K562 (cell line): ENCODE measurements around the gene PYGB. TPM values are rescaled to one million over a fixed set of nuclear protein-coding genes. Genes with fewer than 3 reads are reported as not detected.

Experiments
- ATAC-seq: fragments of 200-7000 bp; cut with Tn5 transposase; 3 replicates; pipeline ENCODE4 v1.9.1; 2020; ENCODE audit warnings: moderate library complexity
- BruUV-seq: library from RNA; stranded (reverse); fragments of 400-500 nt; replicated peaks from 2 replicates; lab custom pipeline; 2021; lab: Mats Ljungman, UMichigan
- CTCF ChIA-PET: fragments of 300-600 bp; formaldehyde crosslinking; extraction: SDS; loops from one replicate; lab custom pipeline; 2021; ENCODE audit warnings: low intra/inter-chr PET ratio; lab: Yijun Ruan, JAX
- POLR2A ChIA-PET: fragments of 300-600, 350-650 bp; sonication (Branson Sonifier 250); formaldehyde crosslinking; extraction: SDS; loops from one replicate; lab custom pipeline; 2021; ENCODE audit warnings: antibody characterized with exemption, inconsistent platforms; lab: Yijun Ruan, JAX
- DNase-seq, 4 experiments: peaks; one replicate each; pipeline versions ENCODE4 v3.0.0 to v3.0.0-alpha.2; 2011 to 2018; ENCODE audit warnings: low spot score in 3 of 4, mixed read lengths in 3 of 4; ENCODE audit errors: extremely low read depth in 1 of 4
- FAIRE-seq: peaks from 2 replicates; lab custom pipeline; 2011; peaks lifted over from hg19 to GRCh38; lab: Jason Lieb, UNC
- H2AFZ ChIP-seq: 2 replicates; pipeline ENCODE4 v1.6.0; 2011; ENCODE audit warnings: low read depth, low read length, control low read depth, inconsistent platforms
- H3K27ac ChIP-seq: fragments of 200-600 bp; 3 replicates; pipeline ENCODE4 v1.8.0; 2011; ENCODE audit warnings: low read depth, mild to moderate bottlenecking, control low read depth, inconsistent platforms, low read length, moderate library complexity, mixed read lengths; ENCODE audit errors: extremely low read depth
- H3K27me3 ChIP-seq, 2 experiments: fragments of 300-600 bp in 1 of 2; 2 replicates in 1 of 2; 3 replicates in 1 of 2; pipeline versions ENCODE4 v1.6.0 to v1.8.0; 2011; ENCODE audit warnings: inconsistent platforms in 2 of 2, low read length in 2 of 2, mild to moderate bottlenecking in 1 of 2, mixed read lengths in 1 of 2, moderate library complexity in 1 of 2; ENCODE audit not compliant: control insufficient read depth in 2 of 2, insufficient read depth in 2 of 2
- H3K36me3 ChIP-seq: fragments of 300-600 bp; 3 replicates; pipeline ENCODE4 v1.8.0; 2011; ENCODE audit warnings: mild to moderate bottlenecking, low read length, inconsistent platforms; ENCODE audit not compliant: control insufficient read depth, insufficient read depth
- H3K4me1 ChIP-seq, 2 experiments: fragments of 200-600 bp in 1 of 2; replicated peaks in 1 of 2; 2 replicates in 1 of 2; 3 replicates in 1 of 2; pipeline versions ENCODE4 v1.5.1 to v1.8.0; 2011; ENCODE audit warnings: inconsistent platforms in 2 of 2, low read length in 2 of 2, mild to moderate bottlenecking in 1 of 2, mixed read lengths in 1 of 2, moderate library complexity in 1 of 2; ENCODE audit not compliant: control insufficient read depth in 2 of 2, insufficient read depth in 2 of 2
- H3K4me2 ChIP-seq: 2 replicates; pipeline ENCODE4 v1.6.1; 2011; ENCODE audit warnings: low read length, control low read depth, inconsistent platforms, mixed read lengths; ENCODE audit not compliant: insufficient read depth
- H3K4me3 ChIP-seq: fragments of 200-600 bp; sonication (generic), shearing (Covaris generic); 2 replicates; pipeline ENCODE4 v1.5.1; 2016; ENCODE audit warnings: control low read depth, inconsistent platforms
- H3K79me2 ChIP-seq: fragments of 200-600 bp; 3 replicates; pipeline ENCODE4 v1.8.0; 2011; ENCODE audit warnings: low read length, inconsistent platforms; ENCODE audit not compliant: control insufficient read depth, insufficient read depth
- H3K9ac ChIP-seq, 2 experiments: 2 replicates each; pipeline versions ENCODE4 v1.6.0 to v1.6.1; 2011; ENCODE audit warnings: low read depth in 2 of 2, low read length in 2 of 2, control low read depth in 1 of 2, inconsistent platforms in 1 of 2, mild to moderate bottlenecking in 1 of 2, mixed read lengths in 1 of 2; ENCODE audit not compliant: insufficient read depth in 1 of 2
- H3K9me1 ChIP-seq: one replicate; pipeline ENCODE4 v1.6.0; 2011; ENCODE audit warnings: inconsistent platforms, mild to moderate bottlenecking, low read length, moderate library complexity; ENCODE audit not compliant: control insufficient read depth, insufficient read depth
- H3K9me3 ChIP-seq: replicated peaks from 2 replicates; pipeline ENCODE4 v1.5.1; 2011; ENCODE audit warnings: low read depth, low read length, inconsistent platforms; ENCODE audit not compliant: control insufficient read depth, insufficient read depth
- H4K20me1 ChIP-seq: replicated peaks from 2 replicates; pipeline ENCODE4 v1.6.1; 2011; ENCODE audit warnings: low read length, inconsistent platforms, mixed read lengths; ENCODE audit not compliant: control insufficient read depth, insufficient read depth
- ARID2 ChIP-seq: fragments of 450-650 bp; IDR thresholded peaks from 2 replicates; pipeline ENCODE4 v1.6.1; 2017; ENCODE audit warnings: antibody characterized with exemption, mild to moderate bottlenecking
- ASH1L ChIP-seq: fragments of 450-650 bp; IDR thresholded peaks from 2 replicates; pipeline ENCODE4 v1.6.1; 2018; ENCODE audit warnings: borderline replicate concordance, mild to moderate bottlenecking, low read depth; ENCODE audit not compliant: partially characterized antibody
- BRCA1 ChIP-seq, 2 experiments: fragments of 450-650 bp in 1 of 2; sonication (generic) in 1 of 2; formaldehyde crosslinking in 1 of 2; IDR thresholded peaks; 2 replicates each; pipeline versions ENCODE4 v1.5.0 to v1.6.1; 2017 to 2020; ENCODE audit warnings: mild to moderate bottlenecking in 1 of 2, missing genetic modification reagents in 1 of 2
- CHD1 ChIP-seq: fragments of 200-600 bp; sonication (generic); IDR thresholded peaks from one replicate; pipeline ENCODE4 v1.6.1; 2012; ENCODE audit warnings: mild to moderate bottlenecking, moderate library complexity, low read length, inconsistent platforms
- ESRRB ChIP-seq: fragments of 250-450 bp; sonication (Bioruptor Pico); IDR thresholded peaks from 2 replicates; pipeline ENCODE4 v1.5.0; 2020; ENCODE audit warnings: mild to moderate bottlenecking, moderate library complexity, borderline replicate concordance
- LEF1 ChIP-seq: fragments of 450-650 bp; IDR thresholded peaks from 2 replicates; pipeline ENCODE4 v1.6.1; 2016; ENCODE audit warnings: mild to moderate bottlenecking
- MCM7 ChIP-seq, 2 experiments: fragments of 450-650 bp; IDR thresholded peaks; 2 replicates each; pipeline ENCODE4 v1.6.1; 2016 to 2018
- NR2F6 ChIP-seq: fragments of 450-650 bp; formaldehyde crosslinking; IDR thresholded peaks from 2 replicates; pipeline ENCODE4 v1.4.0; 2020; ENCODE audit warnings: mild to moderate bottlenecking
- SIRT6 ChIP-seq: IDR thresholded peaks from one replicate; pipeline ENCODE4 v1.6.1; 2012; ENCODE audit warnings: low read depth, mild to moderate bottlenecking, control low read depth, inconsistent platforms, low read length, moderate library complexity
- YY1 ChIP-seq, 3 experiments: IDR thresholded peaks; 2 replicates each; pipeline ENCODE4 v1.6.1; 2011; ENCODE audit warnings: low read length in 2 of 3, mild to moderate bottlenecking in 2 of 3, moderate library complexity in 2 of 3, borderline replicate concordance in 1 of 3, control low read depth in 1 of 3, low read depth in 1 of 3; ENCODE audit not compliant: insufficient read depth in 3 of 3, insufficient replicate concordance in 2 of 3, control insufficient read depth in 1 of 3, insufficient read length in 1 of 3; ENCODE audit errors: extremely low read depth in 1 of 3
- ZBTB1 ChIP-seq: sonication (generic); formaldehyde crosslinking; IDR thresholded peaks from 2 replicates; pipeline ENCODE4 v1.8.1; 2023; ENCODE audit warnings: missing genetic modification reagents, low read depth, mild to moderate bottlenecking, borderline replicate concordance
- ZNF134 ChIP-seq: fragments of 250-450 bp; sonication (Bioruptor Pico); conservative IDR thresholded peaks from 2 replicates; pipeline ENCODE4 v1.4.0; 2020
- ZNF263 ChIP-seq: sonication (generic); formaldehyde crosslinking; IDR thresholded peaks from 2 replicates; pipeline ENCODE4 v1.8.0; 2022; ENCODE audit warnings: mild to moderate bottlenecking, missing genetic modification reagents, borderline replicate concordance
- ZNF584 ChIP-seq: fragments of 200-800 bp; sonication (Bioruptor generic); IDR thresholded peaks from 2 replicates; pipeline ENCODE4 v1.6.1; 2016; ENCODE audit warnings: low read depth, mild to moderate bottlenecking, missing genetic modification characterization, missing compliant biosample characterization
- WGBS: fragments of 100-300 bp; shearing (Covaris generic); methylation state at CpG from one replicate; pipeline ENCODE4 v1.1.6; 2016; ENCODE audit warnings: low coverage, mixed read lengths; ENCODE audit not compliant: insufficient coverage; ENCODE audit errors: missing lambda C conversion rate; 5-methylcytosine and 5-hydroxymethylcytosine counted together
- in situ Hi-C: fragments of 300-500 bp; cut with MboI; formaldehyde crosslinking; loops from 4 replicates; pipeline ENCODE4 v1.15.0; 2018; ENCODE audit warnings: inconsistent platforms, mixed read lengths
- intact Hi-C: fragments of 100-400 bp; cut with micrococcal nuclease; formaldehyde crosslinking; loops from 2 replicates; pipeline ENCODE4 v1.14.2; 2022
- polyA plus RNA-seq, 8 experiments: library from polyadenylated mRNA; depleted of rRNA in 4 of 8; stranded (reverse) in 5 of 8; unstranded in 3 of 8; fragments of >200 nt; fragmentation: Nextera tagmentation in 2 of 8; fragmentation: Illumina TruSeq in 1 of 8; extraction: Ambion mirVana in 2 of 8; extraction: Trizol in 1 of 8; gene quantifications; 2 replicates each; pipeline versions ENCODE4 v1.2.1 to v1.2.3, GENCODE V29; 2011 to 2014; ENCODE audit warnings: inconsistent platforms in 1 of 8, missing spikeins in 1 of 8
- total RNA-seq, 7 experiments: library from RNA; depleted of rRNA in 6 of 7; stranded (reverse); fragments of >200 nt in 6 of 7; fragmentation: Illumina TruSeq in 2 of 7; extraction: Trizol in 2 of 7; gene quantifications; 2 replicates each; pipeline versions ENCODE4 v1.2.1 to v1.2.3, GENCODE V29; 2011 to 2021; ENCODE audit warnings: low replicate concordance in 1 of 7
- TF ChIP-seq, protein P1 (sequence below): sonication (generic); formaldehyde crosslinking; IDR thresholded peaks from 2 replicates; pipeline ENCODE4 v1.8.1; 2023; ENCODE audit warnings: mild to moderate bottlenecking, missing genetic modification reagents, moderate library complexity

The PYGB gene
- total and polyA plus RNA-seq, 9 of the 15 experiments (the other 6 are each of a cell fraction or from before 2014, with no cell fraction given): 0.34 to 18.0 (median 9.8) TPM

DNA sequence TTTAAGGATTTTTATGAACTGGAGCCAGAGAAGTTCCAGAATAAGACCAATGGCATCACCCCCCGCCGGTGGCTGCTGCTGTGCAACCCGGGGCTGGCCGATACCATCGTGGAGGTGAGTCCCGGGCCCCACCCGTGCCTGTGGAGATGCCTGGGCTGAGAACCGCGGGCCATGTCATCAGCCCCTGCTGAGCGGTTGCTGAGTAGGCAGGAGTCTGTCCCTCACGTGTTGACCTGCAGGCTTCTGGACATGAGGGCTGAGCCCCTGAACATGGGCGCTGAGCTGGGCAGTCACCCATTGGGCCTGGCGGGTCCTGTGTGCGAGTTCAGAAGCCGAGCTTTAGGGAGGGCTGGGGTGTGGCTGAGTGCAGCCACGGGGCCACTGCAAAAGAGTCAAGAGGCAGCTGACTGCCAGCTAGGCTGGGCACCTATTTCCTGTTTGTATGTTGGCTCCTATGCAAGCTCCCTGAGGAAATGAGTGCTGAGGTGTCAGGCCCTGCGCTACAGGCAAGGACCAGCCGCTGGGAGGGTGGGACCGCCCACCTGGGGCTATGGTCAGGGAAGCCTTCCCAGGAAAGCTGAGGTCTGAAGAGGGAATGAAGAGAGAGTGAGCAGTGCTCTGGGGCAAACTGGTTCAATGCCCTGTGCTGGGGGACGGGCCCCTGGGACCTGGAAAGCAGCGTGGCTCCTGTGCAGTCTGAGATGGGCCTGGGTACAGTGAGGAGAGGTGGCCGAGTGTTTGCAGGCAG lies 34.3 kb downstream of the PYGB start:
- FAIRE-seq: no peak
- no TSS peak for BruUV-seq

More for the DNA sequence above, 34.3 kb downstream of the PYGB start:
- no peak overlapping the region for H3K4me3 ChIP-seq
- H3K27ac ChIP-seq: no peak overlapping the region
- H3K79me2 ChIP-seq: no peaks in the 10 kb centered on the region
- no peaks in the 10 kb centered on the region for H3K9me3 ChIP-seq
- intact Hi-C loops: no loop called here
- H3K9me1 ChIP-seq: no peaks in the 10 kb centered on the region
- no peak for TF ChIP-seq BRCA1 (IDR thresholded peaks at IDR 0.05)
- TF ChIP-seq BRCA1 (CRISPR knock-in tag; IDR thresholded peaks at IDR 0.05): no peak
- TF ChIP-seq SIRT6: no peak
- TF ChIP-seq ASH1L: no peak
- TF ChIP-seq LEF1: no peak
- TF ChIP-seq, protein P1, sequence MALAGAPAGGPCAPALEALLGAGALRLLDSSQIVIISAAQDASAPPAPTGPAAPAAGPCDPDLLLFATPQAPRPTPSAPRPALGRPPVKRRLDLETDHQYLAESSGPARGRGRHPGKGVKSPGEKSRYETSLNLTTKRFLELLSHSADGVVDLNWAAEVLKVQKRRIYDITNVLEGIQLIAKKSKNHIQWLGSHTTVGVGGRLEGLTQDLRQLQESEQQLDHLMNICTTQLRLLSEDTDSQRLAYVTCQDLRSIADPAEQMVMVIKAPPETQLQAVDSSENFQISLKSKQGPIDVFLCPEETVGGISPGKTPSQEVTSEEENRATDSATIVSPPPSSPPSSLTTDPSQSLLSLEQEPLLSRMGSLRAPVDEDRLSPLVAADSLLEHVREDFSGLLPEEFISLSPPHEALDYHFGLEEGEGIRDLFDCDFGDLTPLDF (CRISPR knock-in tag): no peak
- TF ChIP-seq ESRRB (CRISPR knock-in tag): no peak
- no peak for TF ChIP-seq ZNF134 (CRISPR knock-in tag)
- no peak for TF ChIP-seq ZBTB1 (CRISPR knock-in tag)
- TF ChIP-seq ZNF263 (CRISPR knock-in tag): no peak
- TF ChIP-seq NR2F6 (CRISPR knock-in tag): no peak
- TF ChIP-seq CHD1: no peak
- TF ChIP-seq MCM7 (IDR thresholded peaks at IDR 0.05): no peak
- TF ChIP-seq ARID2: no peak
- no peak for TF ChIP-seq YY1 (IDR thresholded peaks at IDR 0.05; ENCODE audit: borderline replicate concordance in 1 of 3, control insufficient read depth in 1 of 3, extremely low read depth in 1 of 3, insufficient read depth in 3 of 3, insufficient read length in 1 of 3, insufficient replicate concordance in 2 of 3, low read depth in 1 of 3, low read length in 2 of 3)
- no peak for TF ChIP-seq ZNF584
- H4K20me1 ChIP-seq: no peaks in the 10 kb centered on the region
- WGBS: 79% methylated on average over 10 of the region's 22 CpGs
- H3K4me2 ChIP-seq: no peak overlapping the region
- ChIA-PET POLR2A (interaction anchor here (1.0 kb wide), 1 partner anchor 18 kb away, joined by 4 read pairs; no protein-coding TSS in a partner anchor), CTCF (no interaction called here)
- H3K9ac ChIP-seq: no peak overlapping the region
- peaks cover 7% of the 10 kb centered on the region; the same call in 1 of the 3 replicates for H3K36me3 ChIP-seq
- DNase-seq (no peak), ATAC-seq (no peak)
- no peaks in the 10 kb centered on the region for H3K27me3 ChIP-seq
- no peaks in the 10 kb centered on the region for H3K4me1 ChIP-seq
- H2AFZ ChIP-seq: no peak overlapping the region
- in situ Hi-C loops: no loop called here
